OCI-LY7 (cell line): ENCODE data around the gene ARL3.

Source experiments
- EZH2phosphoT487 ChIP-seq: fragments of 200-600 bp; sonication (generic); IDR thresholded peaks from 2 replicates; pipeline ENCODE4 v1.6.1; 2018; ENCODE audit warnings: low read depth, borderline replicate concordance, mild to moderate bottlenecking, mixed run types, antibody characterized with exemption, low read length, moderate library complexity, mixed read lengths
- TF ChIP-seq, protein P1 (sequence below): fragments of 200-600 bp; sonication (generic); conservative IDR thresholded peaks from 2 replicates; pipeline ENCODE4 v1.5.1; 2014; ENCODE audit warnings: mild to moderate bottlenecking, antibody characterized with exemption, low read length, moderate library complexity, mixed read lengths

DNA sequence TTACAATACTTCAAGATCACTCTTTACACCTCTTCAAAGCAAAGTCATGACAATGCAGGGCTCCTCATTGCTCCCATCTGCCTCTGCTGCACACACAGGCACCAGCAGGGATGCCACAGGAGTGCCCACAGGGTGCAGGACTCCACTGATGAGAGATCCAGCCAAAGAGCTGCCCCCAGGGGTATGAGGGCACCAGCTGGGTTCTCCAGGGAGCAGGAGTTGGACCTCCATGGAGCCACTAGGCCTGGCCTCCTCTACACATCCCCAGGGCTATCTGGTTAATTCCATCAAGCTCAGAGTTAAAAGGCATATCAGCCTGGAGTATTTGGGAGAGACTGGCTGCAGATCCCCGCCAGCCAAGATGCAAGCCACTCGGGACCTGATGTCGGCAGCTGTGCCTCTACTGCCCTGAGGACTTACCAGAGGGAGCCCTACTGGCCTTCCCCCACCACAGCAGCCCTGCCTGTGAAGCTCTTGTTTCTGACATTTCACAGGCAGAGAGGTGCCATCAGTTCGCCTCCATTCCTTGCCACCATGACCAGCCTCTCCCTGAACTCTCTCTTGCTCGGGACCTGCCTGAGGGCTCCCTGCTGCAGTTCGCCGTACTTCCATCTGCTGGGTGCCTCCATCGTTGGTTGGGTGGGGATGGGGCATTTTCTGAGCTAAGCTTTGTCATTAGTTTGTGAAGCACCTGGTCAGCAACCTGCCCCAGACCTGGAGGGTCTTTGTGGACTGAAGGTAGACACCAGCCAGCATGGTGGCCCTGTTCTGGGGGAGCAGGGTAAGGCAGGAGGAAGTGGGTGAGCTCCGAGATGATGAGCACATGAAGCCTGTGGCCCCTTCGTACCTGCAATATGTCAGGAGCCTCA is 82.4 kb downstream of the ARL3 start:
- TF ChIP-seq, protein P1, sequence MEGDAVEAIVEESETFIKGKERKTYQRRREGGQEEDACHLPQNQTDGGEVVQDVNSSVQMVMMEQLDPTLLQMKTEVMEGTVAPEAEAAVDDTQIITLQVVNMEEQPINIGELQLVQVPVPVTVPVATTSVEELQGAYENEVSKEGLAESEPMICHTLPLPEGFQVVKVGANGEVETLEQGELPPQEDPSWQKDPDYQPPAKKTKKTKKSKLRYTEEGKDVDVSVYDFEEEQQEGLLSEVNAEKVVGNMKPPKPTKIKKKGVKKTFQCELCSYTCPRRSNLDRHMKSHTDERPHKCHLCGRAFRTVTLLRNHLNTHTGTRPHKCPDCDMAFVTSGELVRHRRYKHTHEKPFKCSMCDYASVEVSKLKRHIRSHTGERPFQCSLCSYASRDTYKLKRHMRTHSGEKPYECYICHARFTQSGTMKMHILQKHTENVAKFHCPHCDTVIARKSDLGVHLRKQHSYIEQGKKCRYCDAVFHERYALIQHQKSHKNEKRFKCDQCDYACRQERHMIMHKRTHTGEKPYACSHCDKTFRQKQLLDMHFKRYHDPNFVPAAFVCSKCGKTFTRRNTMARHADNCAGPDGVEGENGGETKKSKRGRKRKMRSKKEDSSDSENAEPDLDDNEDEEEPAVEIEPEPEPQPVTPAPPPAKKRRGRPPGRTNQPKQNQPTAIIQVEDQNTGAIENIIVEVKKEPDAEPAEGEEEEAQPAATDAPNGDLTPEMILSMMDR: no peak
- TF ChIP-seq EZH2phosphoT487: no peak
